OCI-LY3 (cell line): ENCODE measurements around the gene ATP8B3.

Experiments
- H2AFZ ChIP-seq: fragments of 200-600, 300-600 bp; shearing (Covaris generic); 2 replicates; pipeline ENCODE4 v1.6.0; 2014; ENCODE audit warnings: antibody characterized with exemption, low read depth, low read length
- H3K27ac ChIP-seq: fragments of 200-600, 300-600 bp; sonication (generic); 2 replicates; pipeline ENCODE4 v1.5.1; 2014; ENCODE audit warnings: mild to moderate bottlenecking, low read length, moderate library complexity, mixed read lengths
- H3K27me3 ChIP-seq: fragments of 200-600, 300-600 bp; sonication (generic); 2 replicates; pipeline ENCODE4 v1.6.1; 2014; ENCODE audit warnings: low read depth, low read length, mixed read lengths
- H3K36me3 ChIP-seq: fragments of 200-600, 300-600 bp; sonication (generic); replicated peaks from 2 replicates; pipeline ENCODE3; 2014; ENCODE audit warnings: low read depth, low read length, mixed read lengths
- H3K4me1 ChIP-seq: fragments of 300-600, 200-600 bp; sonication (generic); 2 replicates; pipeline ENCODE4 v1.6.1; 2014; ENCODE audit warnings: low read length, mixed read lengths
- H3K4me2 ChIP-seq: fragments of 200-600, 300-600 bp; sonication (generic); 2 replicates; pipeline ENCODE4 v1.6.1; 2014; ENCODE audit warnings: low read length, mixed read lengths
- H3K4me3 ChIP-seq: fragments of 300-600, 200-600 bp; sonication (generic); 2 replicates; pipeline ENCODE4 v1.5.1; 2014; ENCODE audit warnings: antibody characterized with exemption, mild to moderate bottlenecking, low read length, moderate library complexity
- H3K79me2 ChIP-seq: fragments of 300-600, 200-600 bp; shearing (Covaris generic); 2 replicates; pipeline ENCODE4 v1.6.1; 2014; ENCODE audit warnings: mild to moderate bottlenecking, low read length, mixed read lengths
- H3K9ac ChIP-seq: fragments of 300-600, 200-600 bp; shearing (Covaris generic); 2 replicates; pipeline ENCODE4 v1.6.0; 2014; ENCODE audit warnings: mild to moderate bottlenecking, low read length, moderate library complexity
- H3K9me3 ChIP-seq: fragments of 200-600, 300-600 bp; shearing (Covaris generic); 2 replicates; pipeline ENCODE4 v1.6.1; 2014; ENCODE audit warnings: low read length, mixed read lengths; ENCODE audit not compliant: insufficient read depth
- H4K20me1 ChIP-seq: fragments of 200-600, 300-600 bp; sonication (generic); 2 replicates; pipeline ENCODE4 v1.6.1; 2016; ENCODE audit warnings: low read length, mixed read lengths; ENCODE audit not compliant: insufficient read depth
- CTCF ChIP-seq: fragments of 200-600, 300-600 bp; sonication (generic); IDR thresholded peaks from 2 replicates; pipeline ENCODE4 v1.5.1; 2014; ENCODE audit warnings: antibody characterized with exemption, low read length, low read depth
- EZH2phosphoT487 ChIP-seq: fragments of 200-600 bp; shearing (Covaris generic); IDR thresholded peaks from 2 replicates; pipeline ENCODE4 v1.6.1; 2018; ENCODE audit warnings: antibody characterized with exemption, mixed run types, low read depth

ATP8B3 gene

GRCh38 chr19:1819341-1820255, 7.5 kb upstream of the ATP8B3 start:
- Histone ChIP-seq H3K36me3 (peaks cover 57% of the 10 kb centered on the region), H2AFZ (no peak overlapping the region)

GRCh38 chr19:1818549-1819195, 6.6 kb upstream of the ATP8B3 start:
- TF ChIP-seq EZH2phosphoT487 (no peak), CTCF (no peak)
- no peak overlapping the region for H3K9ac ChIP-seq
- no peak overlapping the region for H3K27ac ChIP-seq
- no peaks in the 10 kb centered on the region for H3K27me3 ChIP-seq
- H3K4me1 ChIP-seq: no peaks in the 10 kb centered on the region
- no peak overlapping the region for H3K4me2 ChIP-seq
- H3K9me3 ChIP-seq: no peaks in the 10 kb centered on the region
- H4K20me1 ChIP-seq: no peaks in the 10 kb centered on the region
- peaks cover 54% of the 10 kb centered on the region for H3K36me3 ChIP-seq
- no peak overlapping the region for H3K4me3 ChIP-seq
- no peaks in the 10 kb centered on the region for H3K79me2 ChIP-seq
- H2AFZ ChIP-seq: no peak overlapping the region

More at GRCh38 chr19:1819341-1820255, 7.5 kb upstream of the ATP8B3 start:
- Histone ChIP-seq H3K9ac (no peak overlapping the region), H3K4me2 (no peak overlapping the region), H3K4me1 (no peaks in the 10 kb centered on the region), H3K79me2 (no peaks in the 10 kb centered on the region), H4K20me1 (no peaks in the 10 kb centered on the region), H3K4me3 (no peak overlapping the region), H3K27ac (no peak overlapping the region), H3K27me3 (no peaks in the 10 kb centered on the region), H3K9me3 (no peaks in the 10 kb centered on the region)
- TF ChIP-seq EZH2phosphoT487 (no peak), CTCF (no peak)

- Histone ChIP-seq H3K9ac (no peak overlapping the region), H3K9me3 (no peaks in the 10 kb centered on the region), H3K27ac (no peak overlapping the region), H4K20me1 (no peaks in the 10 kb centered on the region), H3K27me3 (no peaks in the 10 kb centered on the region), H3K4me1 (peaks cover 5% of the 10 kb centered on the region; the same call in 1 of the 2 replicates), H3K4me2 (no peak overlapping the region), H3K4me3 (no peak overlapping the region), H2AFZ (no peak overlapping the region), H3K79me2 (no peaks in the 10 kb centered on the region), H3K36me3 (peaks cover 48% of the 10 kb centered on the region)
- TF ChIP-seq EZH2phosphoT487: no peak
- no peak for TF ChIP-seq CTCF
These were observed 5.6 kb upstream of the ATP8B3 start for GRCh38 chr19:1817553-1818179.
